DMS153 treated with DMSO at 0.1 percent for 48 hours (cell line): ENCODE results near the gene POR.

Source experiments
- DNase-seq: peaks from one replicate; lab custom pipeline; 2025; ENCODE audit not compliant: unreplicated experiment; lab: John Stamatoyannopoulos, UW

The POR gene

GRCh38 chr7:75915416-75916156, 631 bp downstream of the POR start:
- no peak for DNase-seq

- DNase-seq, result no peak
These were observed 1.3 kb downstream of the POR start for GRCh38 chr7:75916259-75916658.

- DNase-seq, result no peak
These were observed 2.0 kb downstream of the POR start for GRCh38 chr7:75916685-75917634.

- no peak for DNase-seq
These were observed 5.6 kb downstream of the POR start for GRCh38 chr7:75920431-75921161.

- DNase-seq, result no peak
These were observed 6.5 kb downstream of the POR start for GRCh38 chr7:75921479-75921878.

- DNase-seq, result no peak
These were observed 8.1 kb downstream of the POR start for GRCh38 chr7:75922966-75923603.

- DNase-seq, result no peak
These were observed 9.3 kb downstream of the POR start for GRCh38 chr7:75924256-75924655.

- no peak for DNase-seq
These were observed 9.9 kb downstream of the POR start for GRCh38 chr7:75924889-75925288.

- no peak for DNase-seq
These were observed 10.9 kb downstream of the POR start for GRCh38 chr7:75925717-75926435.

- no peak for DNase-seq
These were observed 13.6 kb downstream of the POR start for GRCh38 chr7:75928568-75928914.

GRCh38 chr7:75931680-75932079, 16.7 kb downstream of the POR start:
- DNase-seq, result peak; percentile 46

GRCh38 chr7:75937958-75938786, 23.2 kb downstream of the POR start:
- DNase-seq, result no peak

- no peak for DNase-seq
These were observed 24.0 kb downstream of the POR start for GRCh38 chr7:75938921-75939320.

- DNase-seq, result no peak
These were observed 28.9 kb downstream of the POR start for GRCh38 chr7:75943864-75944263.

GRCh38 chr7:75944507-75944906, 29.6 kb downstream of the POR start:
- DNase-seq, result no peak

GRCh38 chr7:75945297-75946168, 30.6 kb downstream of the POR start:
- no peak for DNase-seq

GRCh38 chr7:75946207-75946855, 31.4 kb downstream of the POR start:
- DNase-seq, result no peak

GRCh38 chr7:75948179-75948578, 33.2 kb downstream of the POR start:
- no peak for DNase-seq
